ENCODE data around the gene FLACC1. TPM values are rescaled to one million over a fixed set of nuclear protein-coding genes. Genes with fewer than 3 reads are reported as not detected.

FLACC1 gene
- total RNA-seq, 1 experiment from 2014 or later: 0.87 TPM

DNA sequence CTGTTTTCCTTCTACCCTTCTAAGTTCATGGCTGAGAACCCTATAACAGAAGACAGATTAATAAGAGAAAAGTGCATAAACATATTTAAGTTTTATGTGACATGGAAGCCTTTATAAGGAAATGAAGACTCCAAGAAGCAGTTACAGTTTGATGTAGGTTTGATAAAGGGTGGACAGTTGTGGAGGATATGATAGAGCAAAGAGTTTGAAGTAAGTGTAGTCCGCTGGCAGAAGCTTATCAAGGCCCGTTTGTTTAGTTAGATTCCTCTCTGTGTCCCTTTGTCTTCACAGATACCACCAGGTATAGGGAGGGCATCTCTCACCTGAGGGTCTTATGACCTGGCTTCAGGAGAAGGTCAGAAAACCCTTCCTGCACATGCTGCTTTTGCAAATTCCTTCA, 107.3 kb downstream of the FLACC1 start:
- Histone ChIP-seq H3K9me3 (ENCODE audit: insufficient read depth, low read depth) (no peaks in the 10 kb centered on the region), H3K4me2 (no peak overlapping the region), H3K27ac (no peak overlapping the region), H3K79me2 (ENCODE audit: low read depth) (no peaks in the 10 kb centered on the region), H4K20me1 (ENCODE audit: insufficient read depth) (no peaks in the 10 kb centered on the region), H3F3A (ENCODE audit: insufficient read depth, low read depth) (no peaks in the 10 kb centered on the region), H3K4me1 (replicated peaks; ENCODE audit: insufficient read depth) (no peaks in the 10 kb centered on the region), H3K36me3 (ENCODE audit: low read depth) (no peaks in the 10 kb centered on the region), H3K4me3 (no peak overlapping the region), H3K9me2 (ENCODE audit: insufficient read depth) (no peaks in the 10 kb centered on the region), H2AFZ (no peak overlapping the region), H3K27me3 (ENCODE audit: insufficient read depth, low read depth) (no peaks in the 10 kb centered on the region)
- intact Hi-C loops (cut with micrococcal nuclease; ENCODE audit: unreplicated experiment): no loop called here
- BruUV-seq (replicated peaks): no TSS peak
- POLR2A ChIA-PET (ENCODE audit: unreplicated experiment): no interaction called here
- CTCF ChIA-PET: no interaction called here
- TF ChIP-seq EZH2 (IDR thresholded peaks at IDR 0.05; ENCODE audit: low read depth): no peak
- TF ChIP-seq, protein P1, sequence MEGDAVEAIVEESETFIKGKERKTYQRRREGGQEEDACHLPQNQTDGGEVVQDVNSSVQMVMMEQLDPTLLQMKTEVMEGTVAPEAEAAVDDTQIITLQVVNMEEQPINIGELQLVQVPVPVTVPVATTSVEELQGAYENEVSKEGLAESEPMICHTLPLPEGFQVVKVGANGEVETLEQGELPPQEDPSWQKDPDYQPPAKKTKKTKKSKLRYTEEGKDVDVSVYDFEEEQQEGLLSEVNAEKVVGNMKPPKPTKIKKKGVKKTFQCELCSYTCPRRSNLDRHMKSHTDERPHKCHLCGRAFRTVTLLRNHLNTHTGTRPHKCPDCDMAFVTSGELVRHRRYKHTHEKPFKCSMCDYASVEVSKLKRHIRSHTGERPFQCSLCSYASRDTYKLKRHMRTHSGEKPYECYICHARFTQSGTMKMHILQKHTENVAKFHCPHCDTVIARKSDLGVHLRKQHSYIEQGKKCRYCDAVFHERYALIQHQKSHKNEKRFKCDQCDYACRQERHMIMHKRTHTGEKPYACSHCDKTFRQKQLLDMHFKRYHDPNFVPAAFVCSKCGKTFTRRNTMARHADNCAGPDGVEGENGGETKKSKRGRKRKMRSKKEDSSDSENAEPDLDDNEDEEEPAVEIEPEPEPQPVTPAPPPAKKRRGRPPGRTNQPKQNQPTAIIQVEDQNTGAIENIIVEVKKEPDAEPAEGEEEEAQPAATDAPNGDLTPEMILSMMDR (conservative IDR thresholded peaks at IDR 0.05): no peak
- DNase-seq: no peak

DNA sequence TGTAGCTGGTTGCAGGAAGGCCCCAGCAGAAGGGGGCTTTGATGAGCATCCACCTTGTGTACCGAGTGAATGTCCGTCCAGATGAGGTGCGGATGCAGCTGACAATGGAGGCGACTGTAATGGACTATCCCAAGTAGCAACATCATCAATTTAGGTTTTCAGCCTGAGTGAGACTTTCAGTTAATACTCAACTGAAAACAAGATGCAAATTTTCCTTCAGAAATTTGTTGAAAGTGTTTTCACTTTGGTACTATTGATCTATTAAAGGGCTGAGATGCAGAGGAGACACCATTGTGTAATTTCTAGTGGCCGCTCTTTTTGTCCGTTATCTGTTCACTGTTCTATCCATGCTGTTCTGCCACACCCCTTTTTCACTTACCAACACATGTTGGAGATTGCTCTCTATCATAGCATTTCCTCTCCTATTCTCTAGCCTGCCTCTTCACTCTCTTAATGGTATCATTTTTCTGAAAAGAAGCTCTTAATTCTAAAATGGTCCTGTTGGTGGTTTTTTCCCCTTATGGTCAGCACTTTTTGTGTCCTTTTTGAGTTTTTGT, 108.8 kb downstream of the FLACC1 start:
- H3F3A ChIP-seq (ENCODE audit: insufficient read depth, low read depth): no peaks in the 10 kb centered on the region
- no peaks in the 10 kb centered on the region for H3K79me2 ChIP-seq (ENCODE audit: low read depth)
- TF ChIP-seq, protein P1 (conservative IDR thresholded peaks at IDR 0.05): no peak
- no peak for TF ChIP-seq EZH2 (IDR thresholded peaks at IDR 0.05; ENCODE audit: low read depth)
- H3K4me3 ChIP-seq: no peak overlapping the region
- CTCF ChIA-PET: no interaction called here
- no peak overlapping the region for H2AFZ ChIP-seq
- POLR2A ChIA-PET (ENCODE audit: unreplicated experiment): no interaction called here
- H3K9me3 ChIP-seq (ENCODE audit: insufficient read depth, low read depth): no peaks in the 10 kb centered on the region
- no peaks in the 10 kb centered on the region for H3K27me3 ChIP-seq (ENCODE audit: insufficient read depth, low read depth)
- no peaks in the 10 kb centered on the region for H3K9me2 ChIP-seq (ENCODE audit: insufficient read depth)
- no TSS peak for BruUV-seq (replicated peaks)
- no peaks in the 10 kb centered on the region for H3K36me3 ChIP-seq (ENCODE audit: low read depth)
- no peak for DNase-seq
- no peaks in the 10 kb centered on the region for H4K20me1 ChIP-seq (ENCODE audit: insufficient read depth)
- intact Hi-C loops (cut with micrococcal nuclease; ENCODE audit: unreplicated experiment): no loop called here
- no peak overlapping the region for H3K4me2 ChIP-seq
- no peaks in the 10 kb centered on the region for H3K4me1 ChIP-seq (replicated peaks; ENCODE audit: insufficient read depth)
- H3K27ac ChIP-seq: no peak overlapping the region

DNA sequence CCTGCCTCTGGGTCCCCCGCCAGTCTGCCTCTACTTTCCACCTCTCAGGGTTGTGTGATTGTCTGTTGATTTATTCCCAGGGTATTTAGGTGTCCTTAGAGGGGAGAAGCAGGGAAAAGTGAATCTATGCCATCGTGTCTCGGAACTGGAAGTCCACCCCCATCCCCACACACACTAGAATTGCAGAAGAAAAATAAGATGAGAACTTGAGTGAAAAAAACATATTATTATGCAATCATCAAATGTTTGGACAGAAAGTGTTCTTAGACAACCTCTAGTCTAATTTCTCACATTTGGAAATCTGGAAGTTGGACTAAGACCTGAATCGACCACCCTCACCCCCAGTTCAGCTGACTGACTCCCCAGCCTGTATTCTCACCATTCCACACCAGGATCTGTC, 110.9 kb downstream of the FLACC1 start:
- no peaks in the 10 kb centered on the region for H4K20me1 ChIP-seq (ENCODE audit: insufficient read depth)
- H3K4me3 ChIP-seq: no peak overlapping the region
- DNase-seq: no peak
- no peak for TF ChIP-seq EZH2 (IDR thresholded peaks at IDR 0.05; ENCODE audit: low read depth)
- TF ChIP-seq, protein P1 (conservative IDR thresholded peaks at IDR 0.05): no peak
- H3K79me2 ChIP-seq (ENCODE audit: low read depth): no peaks in the 10 kb centered on the region
- ChIA-PET POLR2A (ENCODE audit: unreplicated experiment) (no interaction called here), CTCF (no interaction called here)
- H3K36me3 ChIP-seq (ENCODE audit: low read depth): no peaks in the 10 kb centered on the region
- H3K4me2 ChIP-seq: no peak overlapping the region
- no peaks in the 10 kb centered on the region for H3F3A ChIP-seq (ENCODE audit: insufficient read depth, low read depth)
- H2AFZ ChIP-seq: no peak overlapping the region
- BruUV-seq (replicated peaks): no TSS peak
- H3K27me3 ChIP-seq (ENCODE audit: insufficient read depth, low read depth): no peaks in the 10 kb centered on the region
- 0 out of 2 replicates have a peak, but pooled peaks cover 2% of the 10 kb centered on the region for H3K9me3 ChIP-seq (ENCODE audit: insufficient read depth, low read depth)
- H3K4me1 ChIP-seq (replicated peaks; ENCODE audit: insufficient read depth): no peaks in the 10 kb centered on the region
- intact Hi-C loops (cut with micrococcal nuclease; ENCODE audit: unreplicated experiment): no loop called here
- no peak overlapping the region for H3K27ac ChIP-seq
- H3K9me2 ChIP-seq (ENCODE audit: insufficient read depth): no peaks in the 10 kb centered on the region
